Activated naive CD4-positive, alpha-beta T cell treated with anti-CD3 and anti-CD28 coated beads, Interleukin-2, amount 50 U/mL, for 24 hours (primary cell): ENCODE data around the gene TBC1D5.

ENCODE experiments used
- H3K27ac Mint-ChIP-seq: one replicate; pipeline ENCODE4 v1.8.0; 2021; ENCODE audit warnings: mild to moderate bottlenecking, mixed read lengths
- H3K27me3 Mint-ChIP-seq: one replicate; pipeline ENCODE4 v1.8.0; 2021; ENCODE audit warnings: mixed read lengths
- H3K36me3 Mint-ChIP-seq: one replicate; pipeline ENCODE4 v1.8.0; 2021; ENCODE audit warnings: mixed read lengths
- H3K4me1 Mint-ChIP-seq: one replicate; pipeline ENCODE4 v1.8.0; 2021; ENCODE audit warnings: mixed read lengths
- H3K4me3 Mint-ChIP-seq: one replicate; pipeline ENCODE4 v1.8.0; 2021; ENCODE audit warnings: mild to moderate bottlenecking, mixed read lengths
- H3K9me3 Mint-ChIP-seq: one replicate; pipeline ENCODE4 v1.8.0; 2021; ENCODE audit warnings: mixed read lengths

Gene TBC1D5

DNA sequence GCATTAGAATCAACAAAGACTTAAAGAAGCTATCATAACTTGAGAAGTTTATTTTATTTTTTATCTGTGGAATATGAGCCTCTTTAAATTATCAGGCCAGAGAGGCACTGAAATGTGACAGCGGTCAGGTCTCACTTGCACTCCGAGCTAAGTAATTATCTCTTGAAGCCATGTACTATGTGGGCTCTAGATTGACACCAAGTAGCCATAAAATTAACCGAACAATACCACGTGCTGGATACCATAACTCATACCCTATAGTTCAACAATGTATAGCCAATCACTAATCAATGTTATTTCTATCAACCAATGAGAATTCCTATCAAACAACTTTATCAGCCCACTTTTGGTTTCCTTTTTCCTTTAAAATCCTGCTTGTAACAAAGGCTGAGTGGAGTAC is 299.3 kb downstream of the TBC1D5 start:
- H3K9me3 Mint-ChIP-seq, result peaks cover 5% of the 10 kb centered on the region
- peaks cover 24% of the 10 kb centered on the region for H3K36me3 Mint-ChIP-seq
- H3K4me1 Mint-ChIP-seq, result no peaks in the 10 kb centered on the region
- no peak overlapping the region for H3K27ac Mint-ChIP-seq
- no peak overlapping the region for H3K4me3 Mint-ChIP-seq
- H3K27me3 Mint-ChIP-seq, result no peaks in the 10 kb centered on the region

DNA sequence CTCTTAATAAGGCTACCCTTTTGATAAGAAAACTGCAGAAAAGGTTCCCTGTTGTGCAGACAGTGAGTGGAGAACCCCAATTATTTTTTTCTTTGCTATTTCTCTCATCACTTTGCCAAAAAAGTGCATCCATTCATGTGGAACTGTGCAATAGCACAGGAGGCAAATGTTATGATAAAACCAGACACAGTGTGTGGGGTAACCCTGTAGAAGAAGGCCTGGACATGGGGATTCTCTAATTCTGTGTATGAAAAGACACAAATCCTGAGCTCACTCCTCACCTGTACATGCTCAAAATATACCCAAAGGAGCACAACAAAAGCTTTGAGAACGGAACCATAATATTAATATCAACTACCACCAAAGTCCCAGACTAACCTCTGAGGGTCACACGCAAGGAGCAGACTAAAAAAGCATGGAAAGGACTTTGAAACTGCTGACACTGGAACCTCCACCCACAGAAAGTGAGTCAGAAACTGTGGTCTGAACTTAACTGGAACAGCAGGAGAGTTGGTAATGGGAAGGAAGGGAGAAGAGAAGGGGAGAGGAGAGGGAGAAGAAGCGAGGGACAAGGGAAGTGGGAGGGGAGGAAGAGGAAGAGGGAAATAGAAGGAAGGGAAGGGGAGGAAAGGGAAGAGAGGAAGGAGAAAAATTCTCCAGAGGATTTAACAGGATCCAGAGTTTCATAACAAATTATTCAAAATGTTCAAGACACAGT is 299.9 kb downstream of the TBC1D5 start:
- Mint-ChIP-seq H3K27me3 (no peaks in the 10 kb centered on the region), H3K27ac (no peak overlapping the region), H3K36me3 (peaks cover 26% of the 10 kb centered on the region)

DNA sequence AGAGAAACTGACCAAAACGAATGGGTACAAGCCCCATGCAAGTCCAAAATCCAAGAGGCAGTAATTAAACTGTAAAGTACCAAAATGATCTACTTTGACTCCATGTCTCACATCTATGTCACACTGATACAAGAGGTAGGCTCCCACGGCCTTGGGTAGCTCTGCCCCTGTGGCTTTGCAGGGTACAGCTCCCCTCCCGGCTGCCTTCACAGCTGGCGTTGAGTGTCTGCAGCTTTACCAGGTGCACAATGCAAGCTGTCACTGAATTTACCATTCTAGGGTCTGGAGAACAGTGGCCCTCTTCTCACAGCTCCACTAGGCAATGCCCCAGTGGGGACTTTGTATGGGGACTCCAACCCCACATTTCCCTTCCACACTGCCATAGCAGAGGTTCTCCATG is 308.6 kb downstream of the TBC1D5 start:
- peaks cover 16% of the 10 kb centered on the region for H3K36me3 Mint-ChIP-seq
- H3K27me3 Mint-ChIP-seq, result no peaks in the 10 kb centered on the region
- no peak overlapping the region for H3K27ac Mint-ChIP-seq
- no peaks in the 10 kb centered on the region for H3K9me3 Mint-ChIP-seq
- H3K4me3 Mint-ChIP-seq, result no peak overlapping the region
- H3K4me1 Mint-ChIP-seq, result no peaks in the 10 kb centered on the region

More for the DNA sequence above, 299.9 kb downstream of the TBC1D5 start:
- Mint-ChIP-seq H3K4me3 (no peak overlapping the region), H3K4me1 (no peaks in the 10 kb centered on the region), H3K9me3 (peaks cover 5% of the 10 kb centered on the region)

DNA sequence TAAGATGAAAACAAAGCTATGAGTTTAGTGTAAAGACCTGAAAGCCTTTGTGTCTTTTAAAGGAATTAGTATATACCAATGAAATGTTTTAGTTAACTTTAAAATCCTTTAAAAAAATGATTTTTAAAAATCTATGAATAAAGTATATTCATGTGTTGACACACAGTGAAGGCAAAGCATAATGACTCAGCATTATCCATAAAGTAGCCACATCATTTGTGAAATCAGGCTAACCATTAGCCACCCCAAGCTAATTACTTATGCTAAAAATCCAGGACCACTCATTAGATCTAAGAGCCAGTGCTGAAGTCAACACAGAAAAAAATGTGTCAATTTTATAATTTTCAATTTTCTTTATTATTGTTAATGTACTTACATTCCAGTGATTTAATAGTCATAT is 310.2 kb downstream of the TBC1D5 start:
- H3K27ac Mint-ChIP-seq, result no peak overlapping the region
- H3K4me3 Mint-ChIP-seq, result no peak overlapping the region
- peaks cover 13% of the 10 kb centered on the region for H3K36me3 Mint-ChIP-seq
- no peaks in the 10 kb centered on the region for H3K27me3 Mint-ChIP-seq
- H3K4me1 Mint-ChIP-seq, result no peaks in the 10 kb centered on the region
- H3K9me3 Mint-ChIP-seq, result no peaks in the 10 kb centered on the region

DNA sequence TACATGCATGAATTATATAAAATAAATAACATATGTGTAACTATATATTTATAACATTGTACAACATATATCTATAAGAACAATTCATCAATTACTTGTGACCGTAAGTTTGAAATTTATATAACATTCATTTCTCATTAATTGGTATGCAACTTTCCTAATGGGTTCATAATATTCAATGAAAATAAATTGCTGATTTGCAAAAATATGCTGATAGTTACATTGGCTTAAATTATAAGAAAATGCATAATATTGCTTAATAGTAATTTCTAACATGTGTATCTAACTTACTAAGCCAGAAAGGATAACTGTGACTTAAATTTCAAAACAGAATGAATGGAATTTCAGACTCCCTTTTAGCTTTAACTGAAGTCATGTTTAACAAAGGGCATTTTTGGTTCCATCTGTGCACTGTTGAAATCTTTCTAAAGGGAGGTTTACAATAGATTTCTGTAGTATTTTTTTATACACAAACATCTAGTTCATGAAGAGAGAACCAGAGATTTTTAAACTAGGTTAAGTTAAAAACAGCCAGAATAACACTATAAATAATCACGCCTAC is 310.9 kb downstream of the TBC1D5 start:
- Mint-ChIP-seq H3K4me1 (no peaks in the 10 kb centered on the region), H3K27ac (no peak overlapping the region), H3K27me3 (no peaks in the 10 kb centered on the region), H3K4me3 (no peak overlapping the region), H3K36me3 (peaks cover 13% of the 10 kb centered on the region), H3K9me3 (no peaks in the 10 kb centered on the region)

DNA sequence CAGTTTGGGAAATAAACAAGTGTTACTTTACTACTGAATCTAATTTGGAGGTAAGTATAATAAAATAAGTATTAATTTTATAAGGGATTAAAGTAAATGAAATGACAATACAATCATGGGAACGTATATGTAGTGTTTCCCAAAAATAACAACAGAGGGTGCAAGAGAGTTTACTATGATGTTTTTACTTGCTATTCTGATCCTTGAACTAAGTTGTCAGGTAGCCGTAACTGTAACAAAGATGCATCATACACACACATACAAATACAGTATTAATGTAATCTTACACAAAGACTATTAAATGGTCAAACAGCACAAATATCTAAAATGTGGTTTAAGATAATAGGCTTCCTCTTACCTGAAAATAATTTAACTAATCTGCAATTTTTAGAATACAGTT is 311.4 kb downstream of the TBC1D5 start:
- Mint-ChIP-seq H3K4me1 (no peaks in the 10 kb centered on the region), H3K36me3 (peaks cover 13% of the 10 kb centered on the region), H3K4me3 (no peak overlapping the region), H3K9me3 (no peaks in the 10 kb centered on the region), H3K27me3 (no peaks in the 10 kb centered on the region), H3K27ac (no peak overlapping the region)

DNA sequence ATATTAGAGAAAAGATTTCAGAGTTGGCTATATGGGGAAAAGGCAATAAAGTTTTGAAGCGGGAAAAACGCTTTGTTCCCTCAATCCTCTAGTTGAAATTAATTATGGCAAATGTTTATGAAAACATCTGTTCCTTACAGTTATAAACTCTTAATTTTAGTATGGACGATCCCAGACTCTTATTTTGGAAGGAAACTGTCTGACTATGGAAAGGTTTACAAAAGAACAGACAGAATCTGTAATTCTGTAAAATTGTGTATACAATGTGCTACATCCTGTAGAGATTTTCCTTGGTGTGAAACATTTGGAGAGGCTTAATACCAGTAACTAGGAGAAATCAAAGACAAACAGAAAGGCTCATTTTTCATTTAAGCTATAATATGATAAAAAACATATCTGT is 311.8 kb downstream of the TBC1D5 start:
- Mint-ChIP-seq H3K27me3 (no peaks in the 10 kb centered on the region), H3K36me3 (peaks cover 9% of the 10 kb centered on the region), H3K4me3 (no peak overlapping the region), H3K4me1 (no peaks in the 10 kb centered on the region), H3K9me3 (no peaks in the 10 kb centered on the region), H3K27ac (no peak overlapping the region)

DNA sequence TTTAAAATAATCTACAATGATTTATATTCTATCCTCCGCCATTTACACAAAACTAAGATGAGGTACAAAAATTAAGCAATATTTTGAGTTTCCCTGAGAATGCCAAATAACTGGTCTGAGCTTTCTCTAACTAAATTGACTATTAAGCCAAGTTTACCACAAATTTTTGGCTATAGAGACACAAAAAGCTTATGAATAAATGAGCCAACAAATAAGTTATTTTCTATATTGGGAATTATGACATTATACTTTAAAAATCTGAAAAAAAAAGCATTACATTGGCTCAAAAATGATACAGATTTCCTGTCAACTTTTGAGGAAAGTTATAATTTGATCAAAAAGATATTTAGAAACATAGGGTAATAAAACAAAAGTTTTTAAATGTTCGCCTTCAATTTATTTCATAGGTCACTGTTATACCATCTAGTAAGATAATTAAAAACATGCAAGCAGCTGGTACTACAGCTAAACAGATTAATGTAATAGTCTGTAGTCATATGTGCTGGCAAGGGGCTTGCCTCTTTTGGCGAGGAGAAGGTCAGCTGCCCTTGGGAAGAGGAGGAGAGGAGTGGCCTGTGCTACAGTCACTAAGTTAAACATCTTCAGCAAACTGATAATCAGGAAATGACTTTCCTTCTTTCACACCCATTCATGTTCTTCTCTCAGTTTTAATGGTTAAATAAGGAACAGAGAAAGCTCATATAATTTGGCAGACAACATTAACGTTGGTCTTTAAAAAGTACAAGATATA is 318.5 kb downstream of the TBC1D5 start:
- H3K4me1 Mint-ChIP-seq, result no peaks in the 10 kb centered on the region
- H3K9me3 Mint-ChIP-seq, result no peaks in the 10 kb centered on the region
- peaks cover 5% of the 10 kb centered on the region for H3K36me3 Mint-ChIP-seq
- no peaks in the 10 kb centered on the region for H3K27me3 Mint-ChIP-seq
- no peak overlapping the region for H3K27ac Mint-ChIP-seq
- H3K4me3 Mint-ChIP-seq, result no peak overlapping the region

DNA sequence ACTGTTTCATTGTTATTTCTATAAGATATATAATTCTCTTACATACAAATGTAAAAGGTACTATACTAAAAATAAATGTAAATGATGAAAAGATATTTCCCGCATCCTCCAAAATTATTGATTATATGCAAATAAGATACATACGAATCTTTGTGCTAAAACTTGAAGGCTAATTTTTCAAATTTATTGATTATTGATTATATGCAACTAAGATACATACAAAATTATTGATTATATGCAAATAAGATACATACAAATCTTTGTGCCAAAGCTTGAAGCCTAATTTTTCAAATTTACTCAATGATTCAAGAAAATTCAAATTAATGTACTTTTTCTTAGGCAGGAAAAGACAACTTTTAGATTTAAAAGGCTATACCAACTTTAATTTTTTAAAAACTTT is 319.8 kb downstream of the TBC1D5 start:
- no peaks in the 10 kb centered on the region for H3K27me3 Mint-ChIP-seq
- no peaks in the 10 kb centered on the region for H3K4me1 Mint-ChIP-seq
- peaks cover 3% of the 10 kb centered on the region for H3K36me3 Mint-ChIP-seq
- no peaks in the 10 kb centered on the region for H3K9me3 Mint-ChIP-seq
- H3K27ac Mint-ChIP-seq, result no peak overlapping the region
- H3K4me3 Mint-ChIP-seq, result no peak overlapping the region

DNA sequence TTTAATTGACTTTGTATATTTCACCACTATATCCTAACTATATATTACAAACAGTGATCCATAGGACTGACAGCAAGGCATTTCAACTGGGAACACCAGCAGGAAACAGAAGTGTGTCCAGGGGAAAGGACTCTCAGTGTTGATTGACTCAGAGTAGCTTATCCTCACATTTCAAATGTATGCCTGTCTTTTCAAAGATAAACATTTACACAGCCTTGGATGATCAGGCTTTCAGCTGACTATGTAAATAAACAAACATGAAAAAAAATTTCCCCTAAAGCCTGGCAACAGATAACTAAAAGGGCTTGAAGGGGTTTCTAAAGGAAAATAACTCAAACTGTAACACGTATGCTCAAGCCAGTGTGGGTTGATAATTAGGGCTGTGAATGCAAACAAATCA is 321.8 kb downstream of the TBC1D5 start:
- Mint-ChIP-seq H3K9me3 (no peaks in the 10 kb centered on the region), H3K4me1 (no peaks in the 10 kb centered on the region), H3K36me3 (peaks cover 3% of the 10 kb centered on the region), H3K4me3 (no peak overlapping the region), H3K27me3 (no peaks in the 10 kb centered on the region), H3K27ac (no peak overlapping the region)

DNA sequence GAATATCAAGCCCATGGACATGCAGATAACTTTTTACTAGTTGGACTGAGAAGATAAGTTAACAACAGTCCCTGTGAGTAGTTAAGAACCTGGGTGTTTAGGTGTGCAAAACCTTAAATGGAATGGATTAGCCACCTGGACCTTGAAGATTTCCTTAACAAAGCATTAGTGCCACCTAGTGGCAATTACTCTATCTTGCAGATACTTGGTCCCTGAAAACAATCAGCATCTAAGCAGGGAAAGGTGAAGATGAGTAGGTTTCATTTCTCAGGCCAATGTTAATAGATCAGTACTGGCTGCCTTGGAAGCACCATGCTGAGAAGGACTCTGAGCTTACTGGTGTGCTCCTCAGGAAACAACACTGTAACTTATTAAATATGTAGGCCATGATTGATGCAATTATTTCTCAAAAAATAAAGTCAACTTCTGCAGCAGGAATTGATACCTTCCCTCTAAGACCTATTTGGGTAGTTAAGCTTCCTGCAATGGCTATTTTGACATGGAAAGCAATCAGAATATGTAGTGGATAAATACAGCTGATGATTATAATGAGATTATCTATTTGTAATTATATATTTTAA is 329.4 kb downstream of the TBC1D5 start:
- no peak overlapping the region for H3K27ac Mint-ChIP-seq

DNA sequence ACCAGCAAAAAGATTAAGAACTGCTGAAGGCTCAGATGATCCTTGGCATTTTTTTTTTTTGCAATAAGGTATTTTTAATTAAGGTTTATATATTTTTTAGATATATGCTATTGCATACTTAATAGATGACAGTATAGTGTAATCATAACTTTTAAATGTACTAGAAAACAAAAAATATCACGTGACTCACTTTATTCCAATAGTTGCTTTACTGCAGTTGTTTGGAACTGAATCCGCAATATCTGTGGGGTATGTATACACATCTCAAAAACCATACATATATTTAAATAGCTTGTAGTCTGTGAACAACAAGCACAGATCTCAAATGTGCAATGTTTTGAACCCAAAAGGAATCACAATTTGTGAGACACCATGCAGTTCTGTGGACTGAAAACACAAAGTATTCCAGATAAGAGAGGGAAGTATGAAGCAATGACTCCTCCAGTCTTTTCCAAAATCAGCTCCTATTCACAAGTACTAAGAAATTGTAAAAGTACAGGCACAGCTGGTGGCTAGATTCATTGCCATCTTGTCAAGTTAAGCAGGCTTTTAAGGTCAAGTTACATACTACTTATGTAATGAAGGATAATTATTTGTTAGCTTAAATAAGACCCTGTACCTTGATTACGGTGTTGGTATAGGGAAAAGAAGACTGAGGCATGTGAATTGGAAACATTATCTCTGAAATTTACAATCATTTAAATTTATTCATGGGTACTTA is 331.1 kb downstream of the TBC1D5 start:
- H3K27ac Mint-ChIP-seq, result no peak overlapping the region
- no peaks in the 10 kb centered on the region for H3K27me3 Mint-ChIP-seq
- H3K36me3 Mint-ChIP-seq, result peaks cover 5% of the 10 kb centered on the region
- H3K4me1 Mint-ChIP-seq, result no peaks in the 10 kb centered on the region
- no peak overlapping the region for H3K4me3 Mint-ChIP-seq
- no peaks in the 10 kb centered on the region for H3K9me3 Mint-ChIP-seq

More for the DNA sequence above, 329.4 kb downstream of the TBC1D5 start:
- no peaks in the 10 kb centered on the region for H3K9me3 Mint-ChIP-seq
- no peaks in the 10 kb centered on the region for H3K4me1 Mint-ChIP-seq
- peaks cover 4% of the 10 kb centered on the region for H3K36me3 Mint-ChIP-seq
- no peak overlapping the region for H3K4me3 Mint-ChIP-seq
- no peaks in the 10 kb centered on the region for H3K27me3 Mint-ChIP-seq

DNA sequence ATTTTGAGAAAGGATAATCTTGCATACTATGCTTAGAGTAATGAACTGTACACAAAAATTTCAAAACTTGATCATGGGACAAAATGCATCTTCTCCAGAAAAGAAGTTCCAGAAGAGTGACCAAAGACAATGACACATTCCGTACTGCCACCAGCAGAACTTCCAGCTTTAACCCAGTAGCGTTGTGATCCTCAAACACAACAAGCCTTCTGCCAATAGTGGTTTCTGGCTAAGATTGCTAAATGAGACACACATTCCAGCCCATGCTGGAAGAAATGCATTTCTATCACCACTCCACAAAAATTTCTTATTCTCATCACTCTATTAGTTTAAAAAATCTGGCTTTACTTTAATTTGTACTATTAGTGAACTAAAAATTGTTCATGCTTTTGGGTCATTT is 334.9 kb downstream of the TBC1D5 start:
- Mint-ChIP-seq H3K9me3 (no peaks in the 10 kb centered on the region), H3K36me3 (peaks cover 11% of the 10 kb centered on the region), H3K4me1 (no peaks in the 10 kb centered on the region), H3K27ac (no peak overlapping the region), H3K27me3 (no peaks in the 10 kb centered on the region), H3K4me3 (no peak overlapping the region)

DNA sequence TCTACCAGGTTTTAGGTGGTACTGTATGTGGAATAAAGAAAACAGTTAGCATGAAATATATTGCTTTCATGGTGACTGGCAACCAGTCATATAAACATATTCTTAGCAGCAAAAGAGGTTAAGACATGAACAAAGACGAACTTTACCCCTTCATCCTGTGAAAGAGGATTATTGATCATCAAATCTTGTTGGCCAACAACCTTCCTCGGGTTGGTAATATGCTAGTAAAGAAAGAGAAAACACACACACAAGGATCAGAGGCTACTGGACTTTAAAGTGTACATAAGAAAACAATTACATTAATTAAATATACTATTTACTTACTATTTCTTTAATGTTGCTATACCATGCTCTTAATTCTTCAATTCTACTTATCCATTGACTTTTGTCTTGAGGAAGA is 337.9 kb downstream of the TBC1D5 start:
- H3K27me3 Mint-ChIP-seq, result no peaks in the 10 kb centered on the region
- no peak overlapping the region for H3K4me3 Mint-ChIP-seq
- peaks cover 12% of the 10 kb centered on the region for H3K36me3 Mint-ChIP-seq
- no peaks in the 10 kb centered on the region for H3K9me3 Mint-ChIP-seq
- H3K27ac Mint-ChIP-seq, result no peak overlapping the region
- H3K4me1 Mint-ChIP-seq, result no peaks in the 10 kb centered on the region

DNA sequence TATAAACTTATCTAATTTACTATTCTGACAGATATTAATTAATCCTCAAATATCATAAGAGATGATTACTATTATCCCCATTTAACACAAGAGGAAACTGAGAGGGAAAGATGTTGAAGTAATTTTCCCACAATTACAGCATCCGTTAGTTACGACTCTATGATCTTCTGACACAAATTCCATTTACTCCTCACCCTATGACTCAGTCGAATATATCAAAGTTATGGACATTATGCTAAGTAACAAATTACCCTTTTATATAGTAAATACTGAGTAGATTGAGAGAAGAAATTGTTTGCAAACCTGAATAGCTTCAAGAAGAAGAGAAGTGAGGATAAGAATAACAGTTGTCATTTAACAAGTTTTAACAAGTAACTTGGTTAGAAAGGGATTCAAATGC is 340.0 kb downstream of the TBC1D5 start:
- no peak overlapping the region for H3K27ac Mint-ChIP-seq
- H3K36me3 Mint-ChIP-seq, result peaks cover 13% of the 10 kb centered on the region
- H3K4me3 Mint-ChIP-seq, result no peak overlapping the region
- no peaks in the 10 kb centered on the region for H3K4me1 Mint-ChIP-seq
- no peaks in the 10 kb centered on the region for H3K9me3 Mint-ChIP-seq
- no peaks in the 10 kb centered on the region for H3K27me3 Mint-ChIP-seq
